GM12878 (cell line): Measurements from ENCODE around the gene TGFBR3. TPM values are rescaled to one million over a fixed set of nuclear protein-coding genes. Genes with fewer than 3 reads are reported as not detected.

Experiments
- ATAC-seq: fragments of 200-7000 bp; cut with Tn5 transposase; 3 replicates; pipeline ENCODE4 v1.9.1; 2020; ENCODE audit warnings: mild to moderate bottlenecking, moderate library complexity
- BruUV-seq: library from RNA; stranded (reverse); fragments of 400-500 nt; replicated peaks from 2 replicates; lab custom pipeline; 2021; lab: Mats Ljungman, UMichigan
- CTCF ChIA-PET: fragments of 300-600 bp; sonication (Branson Sonifier 250); formaldehyde crosslinking; extraction: SDS; loops from one replicate; lab custom pipeline; 2021; ENCODE audit warnings: inconsistent platforms; lab: Yijun Ruan, JAX
- POLR2A ChIA-PET: fragments of 350-600 bp; formaldehyde crosslinking; extraction: SDS; loops from one replicate; lab custom pipeline; 2021; ENCODE audit warnings: inconsistent platforms; lab: Charles Lee
- RAD21 ChIA-PET: fragments of 300-600 bp; sonication (Branson Sonifier 250); formaldehyde crosslinking; loops from one replicate; lab custom pipeline; 2023; ENCODE audit warnings: antibody characterized with exemption; ENCODE audit not compliant: unreplicated experiment; lab: Charles Lee
- SMC1A ChIA-PET: fragments of 300-600 bp; sonication (Branson Sonifier 250); formaldehyde crosslinking; loops from one replicate; lab custom pipeline; 2023; ENCODE audit not compliant: unreplicated experiment, uncharacterized antibody; lab: Charles Lee
- DNase-seq: peaks from one replicate; pipeline ENCODE4 v3.0.0-alpha.2; 2011; ENCODE audit warnings: low read depth, low spot score
- FAIRE-seq: peaks from 3 replicates; lab custom pipeline; 2011; peaks lifted over from hg19 to GRCh38; lab: Jason Lieb, UNC
- H2AFZ ChIP-seq: 2 replicates; pipeline ENCODE4 v1.6.0; 2011; ENCODE audit warnings: low read depth, low read length, control low read depth; ENCODE audit not compliant: control insufficient read depth
- H3K27ac ChIP-seq: 2 replicates; pipeline ENCODE4 v1.5.1; 2011; ENCODE audit warnings: control low read depth; ENCODE audit not compliant: control insufficient read depth, insufficient read depth
- H3K27me3 ChIP-seq, 2 experiments: replicated peaks in 1 of 2; 2 replicates each; pipeline versions ENCODE4 v1.6.0 to v1.6.1; 2011; ENCODE audit warnings: low read length in 1 of 2; ENCODE audit not compliant: control insufficient read depth in 2 of 2, insufficient read depth in 2 of 2
- H3K36me3 ChIP-seq, 2 experiments: 2 replicates each; pipeline ENCODE4 v1.5.1; 2011; ENCODE audit warnings: low read length in 1 of 2; ENCODE audit not compliant: control insufficient read depth in 2 of 2, insufficient read depth in 2 of 2
- H3K4me1 ChIP-seq: 2 replicates; pipeline ENCODE4 v1.6.1; 2011; ENCODE audit warnings: mild to moderate bottlenecking, low read length, moderate library complexity, mixed read lengths; ENCODE audit not compliant: control insufficient read depth, insufficient read depth
- H3K4me2 ChIP-seq: 2 replicates; pipeline ENCODE4 v1.6.0; 2011; ENCODE audit warnings: control low read depth; ENCODE audit not compliant: control insufficient read depth, insufficient read depth
- H3K4me3 ChIP-seq: fragments of 200-600 bp; sonication (generic); 2 replicates; pipeline ENCODE4 v1.5.1; 2016
- H3K79me2 ChIP-seq: 2 replicates; pipeline ENCODE4 v1.6.0; 2011; ENCODE audit warnings: low read length; ENCODE audit not compliant: control insufficient read depth, insufficient read depth
- H3K9ac ChIP-seq: 2 replicates; pipeline ENCODE4 v1.8.0; 2011; ENCODE audit warnings: low read length, control low read depth, mixed read lengths; ENCODE audit not compliant: control insufficient read depth, insufficient read depth
- H3K9me3 ChIP-seq: replicated peaks from 3 replicates; pipeline ENCODE4 v1.5.1; 2011; ENCODE audit warnings: mild to moderate bottlenecking, low read length; ENCODE audit not compliant: control insufficient read depth, insufficient read depth
- H4K20me1 ChIP-seq: 2 replicates; pipeline ENCODE4 v1.6.0; 2011; ENCODE audit not compliant: control insufficient read depth, insufficient read depth
- BRCA1 ChIP-seq: IDR thresholded peaks from 2 replicates; pipeline ENCODE4 v1.6.1; 2011; ENCODE audit warnings: low read depth, low read length, improper control_type of control experiment
- PRDM15 ChIP-seq: fragments of 450-650 bp; formaldehyde crosslinking; IDR thresholded peaks from 2 replicates; pipeline ENCODE4 v1.4.0; 2020; ENCODE audit warnings: mild to moderate bottlenecking, moderate library complexity
- SREBF2 ChIP-seq: IDR thresholded peaks from 2 replicates; pipeline ENCODE4 v1.6.1; 2012; ENCODE audit warnings: mild to moderate bottlenecking, low read length
- USF2 ChIP-seq: IDR thresholded peaks from 2 replicates; pipeline ENCODE4 v1.6.1; 2011; ENCODE audit warnings: low read depth, low read length, improper control_type of control experiment, borderline replicate concordance
- WGBS: methylation state at CpG from one replicate; pipeline ENCODE4 v1.1.6; 2016; ENCODE audit warnings: low lambda C conversion rate; ENCODE audit not compliant: insufficient replicate concordance, insufficient coverage; ENCODE audit errors: missing lambda C conversion rate; 5-methylcytosine and 5-hydroxymethylcytosine counted together
- in situ Hi-C: fragments of 300-500 bp; cut with MboI; formaldehyde crosslinking; loops from 9 replicates; pipeline ENCODE4 v1.14.3; 2018; ENCODE audit warnings: mixed read lengths
- intact Hi-C: fragments of 100-400 bp; cut with micrococcal nuclease; formaldehyde crosslinking; loops from one replicate; pipeline ENCODE4 v1.14.2; 2022; ENCODE audit not compliant: unreplicated experiment
- polyA plus RNA-seq, 11 experiments: library from polyadenylated mRNA; depleted of rRNA in 4 of 11; unstranded in 6 of 11; stranded (reverse) in 5 of 11; fragments of >200 nt; fragmentation: Nextera tagmentation in 4 of 11; fragmentation: Illumina TruSeq in 1 of 11; extraction: Ambion mirVana in 4 of 11; extraction: Trizol in 1 of 11; gene quantifications; 1 replicate in 1 of 11; 2 replicates in 10 of 11; pipeline versions ENCODE4 v1.2.1 to v1.2.3, GENCODE V29; 2011 to 2016; ENCODE audit warnings: inconsistent platforms in 2 of 11, missing spikeins in 2 of 11, low read depth in 1 of 11
- total RNA-seq, 4 experiments: library from RNA; depleted of rRNA in 3 of 4; stranded (reverse); fragments of >200 nt in 3 of 4; fragmentation: Illumina TruSeq in 1 of 4; extraction: Trizol in 1 of 4; gene quantifications; 2 replicates each; pipeline versions ENCODE4 v1.2.1 to v1.2.3, GENCODE V29; 2013 to 2021

Gene TGFBR3
- total and polyA plus RNA-seq, 10 of the 15 experiments (the other 5 are each of a cell fraction or from before 2014, with no cell fraction given) = 2.7 to 16.5 (median 12.6) TPM

- TF ChIP-seq USF2 = no peak
Measured at GRCh38 chr1:91798740-91799139, 87.2 kb downstream of the TGFBR3 start (continued).

GRCh38 chr1:91798241-91798648, 87.7 kb downstream of the TGFBR3 start:
- Histone ChIP-seq H3K4me3 (no peak overlapping the region), H2AFZ (no peak overlapping the region), H3K9me3 (no peaks in the 10 kb centered on the region), H3K79me2 (no peaks in the 10 kb centered on the region), H3K27me3 (no peaks in the 10 kb centered on the region), H3K4me1 (peaks cover 3% of the 10 kb centered on the region), H4K20me1 (no peaks in the 10 kb centered on the region), H3K4me2 (no peak overlapping the region), H3K9ac (no peak overlapping the region), H3K27ac (no peak overlapping the region), H3K36me3 (no peaks in the 10 kb centered on the region; a peak in 1 of 4 replicates)
- no peak for ATAC-seq
- ChIA-PET RAD21 (no interaction called here), SMC1A (interaction anchor here (1.2 kb wide), 1 partner anchor 13 kb away, joined by 4 read pairs; no protein-coding TSS in a partner anchor), CTCF (interaction anchor here (1.2 kb wide), 1 partner anchor 90 kb away, joined by 3 read pairs; no protein-coding TSS in a partner anchor), POLR2A (no interaction called here)
- no peak for FAIRE-seq
- in situ Hi-C loops (no loop called here), intact Hi-C loops (no loop called here)
- WGBS = 63% methylated on average over 5 of the region's 5 CpGs
- DNase-seq = no peak
- no TSS peak for BruUV-seq
- TF ChIP-seq SREBF2 = no peak
- TF ChIP-seq PRDM15 (CRISPR knock-in tag) = no peak
- no peak for TF ChIP-seq BRCA1
